HG02610 (cell line): Measurements from ENCODE around the gene CHRND.
"Not testable (repeated sequence)": the region's sequence is repeated elsewhere in the genome, so short reads cannot be mapped to it uniquely, and the experiment has no call there.

Experiments
- ATAC-seq: cut with Tn5 transposase; IDR thresholded peaks from one replicate; pipeline ENCODE4 v1.9.1; 2021; ENCODE audit warnings: mild to moderate bottlenecking, moderate library complexity; ENCODE audit not compliant: unreplicated experiment

CHRND gene

DNA sequence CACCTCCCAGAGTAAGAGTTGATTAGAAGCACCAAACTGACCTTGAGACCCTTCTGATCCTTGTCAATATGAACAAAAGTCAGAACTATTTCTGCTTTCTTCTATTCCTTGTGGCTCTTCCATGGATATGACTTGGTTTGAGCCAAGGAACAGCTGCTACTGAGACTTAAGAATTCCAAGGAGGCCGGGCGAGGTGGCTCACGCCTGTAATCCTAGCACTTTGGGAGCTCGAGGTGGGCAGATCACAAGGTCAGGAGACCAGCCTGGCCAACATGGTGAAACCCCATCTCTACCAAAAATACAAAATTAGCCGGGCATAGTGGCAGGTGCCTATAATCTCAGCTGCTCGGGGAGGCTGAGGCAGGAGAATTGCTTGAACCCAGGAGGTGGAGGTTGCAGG is 44.5 kb downstream of the CHRND start:
- not testable (repeated sequence) for ATAC-seq

DNA sequence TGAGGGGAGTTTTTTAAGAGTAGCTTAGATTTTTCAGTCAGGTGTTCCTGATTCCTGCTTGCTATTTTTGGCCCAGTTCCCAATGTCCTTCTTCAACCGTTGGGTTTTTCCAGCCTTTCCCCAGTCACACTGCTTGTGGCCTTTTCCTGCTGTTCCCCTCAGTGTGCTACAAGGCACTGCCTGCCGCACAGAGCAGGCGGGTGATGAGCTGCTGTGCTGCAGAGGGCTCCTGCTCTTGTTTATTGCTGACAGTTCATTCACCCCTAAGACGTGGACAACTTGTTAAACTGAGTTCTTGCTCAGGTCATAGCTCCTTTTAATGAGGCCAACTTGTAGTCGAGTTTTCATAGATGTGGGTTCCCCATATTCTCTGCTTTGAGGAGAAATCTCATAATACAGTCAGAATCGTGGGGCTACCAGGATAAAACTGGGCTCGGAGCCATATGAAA is 45.1 kb downstream of the CHRND start:
- no peak for ATAC-seq

DNA sequence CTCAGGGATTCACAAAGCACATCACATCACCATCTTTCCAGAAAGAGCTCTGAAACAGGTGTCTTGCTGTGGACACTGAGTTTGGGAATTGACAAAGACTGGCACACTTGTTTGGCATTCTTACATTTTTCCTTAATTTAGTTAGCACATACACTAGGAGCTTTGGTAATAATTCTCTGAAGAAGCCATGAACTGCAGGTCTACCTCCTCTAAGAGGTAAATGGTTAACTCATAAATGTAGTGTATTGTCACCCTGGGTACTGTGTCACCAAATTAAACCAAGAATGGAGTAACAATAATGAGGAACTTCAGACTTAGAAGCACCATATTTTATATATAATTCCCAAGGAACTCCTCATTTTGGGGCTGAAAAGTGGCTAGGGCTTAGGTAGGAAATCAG is 47.1 kb downstream of the CHRND start:
- no peak for ATAC-seq

DNA sequence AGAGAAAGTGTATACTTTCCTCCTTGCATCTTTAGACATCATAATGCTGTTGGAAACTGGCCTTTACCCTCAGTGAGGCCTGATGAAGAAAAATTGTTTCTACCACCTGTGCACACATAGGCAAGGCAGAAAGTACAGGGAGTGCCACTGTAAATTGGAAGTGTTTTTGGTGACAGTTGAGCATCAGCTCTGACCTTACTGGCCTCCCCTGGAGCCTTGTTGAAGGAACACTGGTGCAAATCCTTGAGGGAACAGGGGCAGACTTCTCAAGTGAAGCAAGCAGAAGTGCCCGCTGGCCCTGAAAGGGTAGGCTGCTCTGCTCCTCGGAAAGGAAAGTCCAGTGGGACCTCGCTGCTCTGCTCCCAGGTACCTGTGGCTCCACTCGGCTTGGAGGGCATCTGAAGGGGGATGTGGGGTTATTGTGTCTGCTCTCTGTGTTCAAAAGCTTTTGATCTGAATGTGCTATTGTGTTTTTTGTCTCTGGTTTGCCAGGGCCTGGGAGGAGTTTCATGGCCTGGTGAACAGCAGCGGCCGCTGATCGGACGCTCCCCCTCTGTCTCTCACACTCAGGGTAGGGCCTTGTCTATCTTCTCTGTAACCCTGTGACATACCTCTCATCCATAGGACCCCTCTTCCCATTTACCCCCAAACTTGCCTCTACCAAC is 47.9 kb downstream of the CHRND start:
- no peak for ATAC-seq

DNA sequence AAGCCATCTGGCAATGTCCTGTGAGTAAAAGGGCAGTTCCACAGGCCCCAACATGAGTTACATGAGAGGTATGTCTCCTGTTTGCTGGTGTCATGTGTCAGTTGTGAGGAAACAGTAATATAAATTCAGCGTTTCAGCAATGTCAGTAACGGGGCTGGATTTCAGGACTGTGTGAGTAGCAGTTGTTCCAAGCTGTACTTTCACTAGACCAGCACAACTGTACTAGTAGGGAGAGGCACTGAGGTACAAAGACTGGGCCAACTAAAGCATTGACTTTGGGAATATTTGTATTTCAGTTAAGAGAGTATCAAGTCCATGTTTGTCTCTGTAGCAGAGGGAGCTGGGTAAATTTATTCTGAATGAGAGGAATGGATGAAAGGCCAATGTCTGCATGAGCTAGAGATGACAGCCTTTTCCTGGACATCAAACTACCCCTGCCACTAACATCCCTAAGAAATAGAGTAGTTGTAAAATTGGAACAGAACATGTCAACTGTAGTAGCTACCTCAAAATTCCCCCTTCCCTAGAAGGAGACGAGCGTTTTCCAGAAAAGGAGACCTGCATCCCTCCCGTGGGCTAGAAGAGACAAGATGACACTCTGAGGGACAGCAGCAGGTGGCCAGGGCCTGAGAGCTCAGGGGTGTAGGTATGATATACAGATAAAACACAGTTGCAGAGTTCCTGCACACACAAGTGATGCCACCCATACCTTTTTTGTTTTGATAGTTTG is 48.9 kb downstream of the CHRND start:
- no peak for ATAC-seq

DNA sequence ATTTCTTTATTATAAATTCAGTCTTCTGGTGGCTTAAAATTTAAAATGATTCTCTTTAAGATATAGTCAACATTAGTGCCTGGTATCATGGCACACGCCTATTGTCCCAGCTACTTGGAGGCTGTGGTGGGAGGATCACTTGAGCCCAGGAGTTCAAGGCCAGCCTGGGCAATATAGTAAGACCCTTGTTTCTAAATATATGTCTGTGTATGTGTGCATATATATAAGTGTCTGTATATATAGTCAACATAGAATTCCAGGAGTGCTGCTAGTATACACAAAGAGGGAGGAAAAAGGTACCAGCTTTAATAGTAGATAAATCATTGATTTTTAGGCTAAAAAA is 49.4 kb downstream of the CHRND start:
- ATAC-seq: no peak

DNA sequence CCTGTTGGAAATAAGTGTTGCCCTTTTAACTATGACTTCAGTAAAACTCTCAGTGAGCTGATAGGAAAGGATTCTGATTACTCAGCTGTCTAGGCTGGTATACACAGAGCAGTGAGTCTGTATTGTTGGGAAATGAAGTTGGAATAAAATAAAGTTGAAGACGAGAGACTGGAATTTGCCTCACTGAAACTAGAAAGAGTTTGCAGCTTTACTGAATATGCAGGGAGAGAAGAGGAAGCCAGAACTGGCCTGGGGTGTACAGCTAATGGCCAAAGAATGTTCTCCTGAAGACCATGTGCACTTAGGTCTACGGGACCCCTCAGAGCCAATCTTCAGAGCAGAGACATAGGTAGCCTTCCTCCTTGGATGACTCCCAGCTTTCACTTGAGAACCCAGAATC is 51.0 kb downstream of the CHRND start:
- no peak for ATAC-seq

DNA sequence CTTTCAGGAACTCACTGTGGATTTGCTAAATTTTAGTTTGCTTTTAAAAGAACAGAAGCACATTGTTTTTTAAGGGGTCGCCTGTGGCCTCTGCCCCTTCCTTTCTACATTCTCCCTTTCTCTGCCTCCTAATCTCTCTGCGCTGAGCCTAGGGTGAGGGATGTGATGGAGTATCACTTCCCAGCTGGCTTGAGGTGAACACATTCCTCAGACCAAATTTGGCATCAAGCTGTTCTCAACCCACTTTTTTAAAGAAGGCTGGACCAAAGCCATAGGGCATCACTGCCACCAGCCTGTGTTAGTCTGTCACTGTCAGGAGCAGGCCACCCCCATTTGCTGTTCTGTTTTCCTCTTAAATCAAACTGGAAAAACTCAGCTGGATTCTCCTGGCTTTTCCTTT is 51.9 kb downstream of the CHRND start:
- no peak for ATAC-seq

DNA sequence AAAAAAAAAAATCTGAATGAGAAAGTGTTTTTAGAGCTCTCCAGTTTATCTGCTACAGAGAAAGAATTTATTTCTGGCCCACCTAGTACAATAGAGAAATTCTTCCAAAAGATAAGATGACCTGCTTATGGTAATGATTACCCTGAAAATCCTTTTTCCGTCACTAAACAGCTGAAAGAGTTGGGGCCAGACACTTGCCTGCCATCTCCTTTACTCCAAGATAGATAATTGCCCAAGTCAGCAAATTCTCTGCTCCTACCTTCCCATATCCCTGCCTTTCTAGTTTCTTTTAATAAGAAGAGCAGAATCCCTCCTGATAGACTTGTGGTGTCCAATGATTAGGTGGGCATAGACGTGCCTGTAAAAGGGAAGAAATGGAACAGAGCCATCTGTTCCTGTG is 52.7 kb downstream of the CHRND start:
- no peak for ATAC-seq

DNA sequence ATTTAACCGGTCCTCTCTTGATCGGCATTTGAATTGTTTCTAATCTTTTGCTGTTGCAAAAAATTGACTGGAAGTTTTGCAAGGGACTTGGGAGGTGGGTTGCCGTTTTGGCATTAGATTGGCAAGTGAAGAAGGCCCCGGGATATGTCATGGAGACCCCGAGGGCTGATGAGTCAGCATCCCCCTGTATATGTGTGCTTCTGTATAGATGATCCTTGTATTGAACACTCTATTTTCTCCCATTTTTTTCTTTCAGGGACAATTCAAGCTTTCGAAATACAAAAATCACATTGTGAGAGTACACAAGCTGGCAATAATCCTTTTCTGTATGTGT is 54.7 kb downstream of the CHRND start:
- no peak for ATAC-seq

DNA sequence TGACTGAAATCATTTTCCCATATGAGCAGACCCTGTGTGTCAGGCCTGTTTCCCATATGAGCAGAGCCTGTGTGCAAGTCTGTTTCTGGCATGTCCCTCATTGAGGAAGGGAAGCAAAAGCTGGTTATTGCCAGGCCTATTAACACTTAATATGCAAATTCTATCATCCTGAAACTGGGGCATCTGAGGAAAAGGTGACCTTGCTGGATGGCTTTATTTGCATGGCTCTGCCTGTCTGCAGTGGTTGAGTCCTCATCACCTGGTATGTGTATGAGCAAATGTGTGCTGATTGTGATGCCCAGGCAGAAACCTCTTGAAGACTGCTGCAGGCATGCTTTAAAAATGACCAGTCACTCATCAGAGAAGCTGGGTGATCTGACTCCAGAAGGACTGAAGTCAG is 55.8 kb downstream of the CHRND start:
- no peak for ATAC-seq

DNA sequence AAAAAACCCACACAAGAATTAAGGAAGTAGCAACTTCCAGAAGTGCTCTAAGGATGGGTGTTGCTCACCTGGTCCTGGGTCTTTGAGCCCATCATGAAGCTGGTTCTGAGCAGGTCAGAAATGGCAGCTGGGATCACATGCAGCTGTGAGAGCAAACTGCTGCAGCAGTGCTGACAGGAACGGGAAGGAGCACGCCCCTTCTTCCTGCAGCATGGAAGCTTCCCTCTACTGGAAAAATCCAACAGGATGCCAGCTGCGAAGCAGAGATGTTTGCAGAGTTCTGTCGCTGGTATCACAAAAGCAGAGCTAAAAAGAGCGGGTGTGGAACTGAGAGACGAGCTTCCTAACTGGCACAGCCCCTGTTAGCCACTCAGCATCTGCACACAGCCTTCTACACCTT is 58.3 kb downstream of the CHRND start:
- ATAC-seq: no peak
